ACC112 (cell line): Measurements from ENCODE around the gene OSR1.
A peak's percentile ranks its signal among the peaks of the same experiment; 100 is the strongest.

Experiments used
- H2AFZ ChIP-seq: fragments of 200-600 bp; sonication (generic); one replicate; pipeline ENCODE4 v1.6.0; 2017; ENCODE audit warnings: antibody characterized with exemption, low read length; ENCODE audit not compliant: unreplicated experiment
- H3K27ac ChIP-seq: fragments of 200-600 bp; sonication (generic); 2 replicates; pipeline ENCODE4 v1.5.1; 2014; ENCODE audit warnings: low read depth, mild to moderate bottlenecking, antibody characterized with exemption, low read length, moderate library complexity
- H3K27me3 ChIP-seq: fragments of 200-600 bp; sonication (generic); 2 replicates; pipeline ENCODE4 v1.6.1; 2014; ENCODE audit warnings: mild to moderate bottlenecking, antibody characterized with exemption, low read length, moderate library complexity, mixed read lengths; ENCODE audit not compliant: insufficient read depth
- H3K36me3 ChIP-seq: fragments of 200-600 bp; sonication (generic); 2 replicates; pipeline ENCODE4 v1.6.1; 2016; ENCODE audit warnings: mild to moderate bottlenecking, antibody characterized with exemption, low read length, moderate library complexity, mixed read lengths; ENCODE audit not compliant: insufficient read depth
- H3K4me1 ChIP-seq: fragments of 200-600 bp; sonication (generic); one replicate; pipeline ENCODE4 v1.6.1; 2016; ENCODE audit warnings: low read length, mixed read lengths; ENCODE audit not compliant: insufficient read depth, unreplicated experiment, control insufficient read depth
- H3K4me3 ChIP-seq: fragments of 200-600 bp; sonication (generic); 2 replicates; pipeline ENCODE4 v1.5.1; 2014; ENCODE audit warnings: mild to moderate bottlenecking, low read depth, low read length
- H3K79me2 ChIP-seq: fragments of 200-600 bp; sonication (generic); one replicate; pipeline ENCODE4 v1.6.0; 2016; ENCODE audit warnings: low read length; ENCODE audit not compliant: control insufficient read depth, unreplicated experiment, insufficient read depth

Gene OSR1

DNA sequence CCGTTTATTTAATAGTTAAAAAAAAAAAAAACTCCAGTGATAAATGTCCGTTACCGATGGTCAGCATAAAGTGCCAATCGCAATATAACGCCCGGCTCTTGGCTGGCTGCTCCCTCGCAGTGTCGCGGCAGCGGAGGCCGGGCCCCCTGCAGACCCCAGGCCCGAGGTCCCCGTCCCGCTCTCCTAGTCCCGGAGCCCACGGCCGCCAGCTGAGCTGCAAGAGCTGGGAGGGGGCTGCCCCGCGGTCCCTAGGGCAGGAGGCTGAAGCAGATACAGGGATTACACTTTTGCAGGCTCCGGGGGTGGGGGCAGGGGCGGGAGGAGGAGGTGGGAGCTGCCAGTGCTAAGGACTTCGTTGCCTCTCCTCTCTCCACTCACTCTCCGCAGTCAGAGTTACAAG lies 6.9 kb downstream of the OSR1 start:
- H3K36me3 ChIP-seq = peaks cover 17% of the 10 kb centered on the region
- H2AFZ ChIP-seq = no peak overlapping the region
- peaks cover 45% of the 10 kb centered on the region for H3K79me2 ChIP-seq
- no peak overlapping the region for H3K4me3 ChIP-seq
- H3K4me1 ChIP-seq = peaks cover 28% of the 10 kb centered on the region
- H3K27ac ChIP-seq = no peak overlapping the region
- H3K27me3 ChIP-seq = no peaks in the 10 kb centered on the region

- Histone ChIP-seq H2AFZ (no peak overlapping the region), H3K4me3 (no peak overlapping the region), H3K27me3 (no peaks in the 10 kb centered on the region), H3K79me2 (peaks cover 43% of the 10 kb centered on the region), H3K4me1 (peaks cover 32% of the 10 kb centered on the region), H3K27ac (no peak overlapping the region), H3K36me3 (peaks cover 21% of the 10 kb centered on the region)
Observed at GRCh38 chr2:19350678-19351401, 7.6 kb downstream of the OSR1 start.

DNA sequence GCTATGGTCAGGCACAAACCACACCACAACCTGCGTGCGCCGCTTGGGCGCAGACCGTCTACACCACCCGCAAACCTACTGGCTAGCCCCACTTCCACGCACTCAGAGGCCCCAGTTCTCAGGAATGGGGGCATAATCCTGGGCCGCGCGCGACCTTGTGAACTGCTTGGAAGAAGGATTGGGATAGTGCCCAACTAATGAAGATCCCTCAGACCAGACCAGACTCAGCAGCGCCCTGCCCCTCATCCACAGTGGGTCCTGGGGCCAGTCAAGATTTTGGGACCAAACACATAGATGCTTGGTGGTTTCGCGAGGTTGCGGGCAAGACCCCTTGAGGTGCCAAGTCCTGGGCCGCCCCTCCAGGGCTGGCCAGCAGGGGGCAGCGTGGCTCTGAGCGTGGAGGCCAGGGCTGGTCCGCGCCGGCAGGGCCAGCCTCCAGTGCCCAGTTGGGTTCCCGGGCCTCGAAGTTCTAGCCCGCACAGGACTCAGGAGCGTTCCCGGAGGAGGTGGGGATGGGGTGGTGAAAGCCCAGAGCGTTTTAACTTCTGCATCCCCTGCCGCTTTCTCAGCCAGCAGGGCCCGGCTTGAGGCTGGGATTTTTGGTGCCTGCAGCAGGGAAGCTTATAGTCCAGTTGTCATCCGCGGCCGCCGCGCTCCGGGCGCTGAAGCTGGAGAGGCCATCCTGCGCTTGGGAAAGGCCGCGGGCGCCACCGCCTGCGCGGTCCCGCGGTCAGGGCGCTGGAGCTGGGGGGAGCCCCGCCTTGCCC lies 8.3 kb downstream of the OSR1 start:
- Histone ChIP-seq H3K79me2 (peaks cover 36% of the 10 kb centered on the region), H3K36me3 (peaks cover 21% of the 10 kb centered on the region), H3K4me1 (peaks cover 25% of the 10 kb centered on the region), H2AFZ (no peak overlapping the region), H3K4me3 (no peak overlapping the region), H3K27ac (no peak overlapping the region), H3K27me3 (no peaks in the 10 kb centered on the region)

- Histone ChIP-seq H3K27me3 (no peaks in the 10 kb centered on the region), H3K36me3 (peaks cover 21% of the 10 kb centered on the region), H3K79me2 (peaks cover 22% of the 10 kb centered on the region), H3K27ac (peak overlapping the region; percentile 81), H3K4me1 (peaks cover 11% of the 10 kb centered on the region), H3K4me3 (peak overlapping the region; percentile 93), H2AFZ (no peak overlapping the region)
Observed at GRCh38 chr2:19348692-19349091, 9.7 kb downstream of the OSR1 start.

- Histone ChIP-seq H3K27me3 (no peaks in the 10 kb centered on the region), H3K79me2 (peaks cover 16% of the 10 kb centered on the region), H3K27ac (peak overlapping the region; percentile 81)
Observed at GRCh38 chr2:19347619-19348562, 10.5 kb downstream of the OSR1 start.

DNA sequence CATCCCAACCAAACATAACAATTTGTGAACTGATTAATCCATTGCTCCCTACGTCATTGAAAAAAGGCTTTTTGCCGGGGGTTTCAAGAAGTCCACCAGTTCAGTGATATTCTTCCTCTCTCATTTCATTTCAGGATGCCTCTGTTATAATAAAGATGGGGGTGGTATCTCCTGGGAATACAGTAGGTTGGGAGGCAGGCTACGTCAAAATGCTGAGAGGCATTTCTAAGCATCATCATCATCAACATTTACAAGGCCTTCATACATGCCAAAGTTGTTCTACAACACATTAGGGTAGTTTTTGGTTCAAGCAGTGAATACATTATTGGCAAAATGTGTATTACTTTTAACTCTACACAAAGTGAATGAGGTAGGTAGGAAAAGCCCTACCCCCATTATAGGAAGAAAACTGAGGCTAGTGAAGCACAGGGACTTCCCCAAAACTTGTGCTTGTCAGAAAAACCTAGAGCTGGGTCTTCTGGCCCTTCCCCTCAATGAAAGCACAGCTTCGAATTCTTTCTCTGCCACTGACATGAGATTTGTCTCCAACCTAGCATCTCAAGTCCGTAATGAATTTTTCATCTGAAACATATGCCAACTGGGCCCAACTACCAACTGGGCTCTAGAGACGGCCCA lies 11.3 kb downstream of the OSR1 start:
- H3K4me1 ChIP-seq = peaks cover 11% of the 10 kb centered on the region
- peak overlapping the region; percentile 81 for H3K27ac ChIP-seq

More at GRCh38 chr2:19347619-19348562, 10.5 kb downstream of the OSR1 start:
- Histone ChIP-seq H3K4me1 (peaks cover 11% of the 10 kb centered on the region), H2AFZ (peak overlapping the region; percentile 77), H3K4me3 (peak overlapping the region; percentile 93), H3K36me3 (peaks cover 21% of the 10 kb centered on the region)

DNA sequence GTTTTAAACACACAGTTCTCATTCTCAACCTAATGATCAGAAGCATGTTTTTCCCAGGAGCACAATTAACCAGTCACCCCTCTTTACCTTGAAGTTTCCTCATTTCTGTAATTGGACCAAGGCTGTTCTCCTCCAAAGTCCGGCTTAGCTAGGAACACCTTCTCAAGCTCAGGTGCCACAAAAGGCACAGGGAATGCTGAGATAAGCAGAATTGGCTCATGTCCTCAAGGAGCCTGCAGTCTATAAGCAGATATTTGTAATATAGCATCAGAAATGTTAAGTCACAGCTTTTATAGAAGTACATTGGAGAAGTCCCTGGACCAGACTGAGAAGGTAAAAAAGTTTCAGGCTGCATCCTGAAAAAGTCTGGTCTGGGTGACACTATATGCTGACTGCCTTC lies 20.7 kb downstream of the OSR1 start:
- Histone ChIP-seq H3K27ac (no peak overlapping the region), H3K4me1 (no peaks in the 10 kb centered on the region), H3K79me2 (no peaks in the 10 kb centered on the region), H3K36me3 (no peaks in the 10 kb centered on the region; the same call in 1 of the 2 replicates), H3K27me3 (no peaks in the 10 kb centered on the region), H3K4me3 (no peak overlapping the region), H2AFZ (no peak overlapping the region)

More for the DNA sequence above, 11.3 kb downstream of the OSR1 start:
- H3K4me3 ChIP-seq = peak overlapping the region; percentile 93
- H2AFZ ChIP-seq = peak overlapping the region; percentile 77
- H3K36me3 ChIP-seq = peaks cover 17% of the 10 kb centered on the region
- H3K27me3 ChIP-seq = no peaks in the 10 kb centered on the region
- peaks cover 16% of the 10 kb centered on the region for H3K79me2 ChIP-seq

- H2AFZ ChIP-seq = no peak overlapping the region
- no peaks in the 10 kb centered on the region; the same call in 1 of the 2 replicates for H3K36me3 ChIP-seq
- no peaks in the 10 kb centered on the region for H3K79me2 ChIP-seq
- H3K4me3 ChIP-seq = no peak overlapping the region
- no peak overlapping the region for H3K27ac ChIP-seq
- no peaks in the 10 kb centered on the region for H3K27me3 ChIP-seq
- H3K4me1 ChIP-seq = no peaks in the 10 kb centered on the region
Observed at GRCh38 chr2:19337202-19337601, 21.2 kb downstream of the OSR1 start.

GRCh38 chr2:19336781-19337180 lies 21.6 kb downstream of the OSR1 start:
- H3K4me3 ChIP-seq = no peak overlapping the region
- H3K27me3 ChIP-seq = no peaks in the 10 kb centered on the region
- no peak overlapping the region for H3K27ac ChIP-seq
- H3K36me3 ChIP-seq = no peaks in the 10 kb centered on the region
- H3K4me1 ChIP-seq = no peaks in the 10 kb centered on the region
- H2AFZ ChIP-seq = no peak overlapping the region
- H3K79me2 ChIP-seq = no peaks in the 10 kb centered on the region

GRCh38 chr2:19332503-19332902 lies 25.9 kb downstream of the OSR1 start:
- no peak overlapping the region for H2AFZ ChIP-seq
- H3K27ac ChIP-seq = no peak overlapping the region
- H3K36me3 ChIP-seq = no peaks in the 10 kb centered on the region
- no peaks in the 10 kb centered on the region for H3K27me3 ChIP-seq
- no peak overlapping the region for H3K4me3 ChIP-seq
- H3K4me1 ChIP-seq = no peaks in the 10 kb centered on the region
- no peaks in the 10 kb centered on the region for H3K79me2 ChIP-seq
